ENCODE measurements around the gene CLEC10A.

The CLEC10A gene

GRCh38 chr17:7107795-7108559, 27.9 kb upstream of the CLEC10A start:
- no peak overlapping the region for H2BK5ac ChIP-seq (ENCODE audit: low read depth, low read length, poor library complexity)
- H3K23ac ChIP-seq (ENCODE audit: low read length), result no peak overlapping the region
- H3K14ac ChIP-seq (ENCODE audit: low read length), result no peak overlapping the region
- no peak overlapping the region for H3K4me3 ChIP-seq (ENCODE audit: low read depth, low read length)
- H4K8ac ChIP-seq (ENCODE audit: low read depth, low read length), result no peak overlapping the region
- H3K27ac ChIP-seq (ENCODE audit: low read depth, low read length), result no peak overlapping the region
- no CpG with 5 or more reads among the region's 32 CpGs for WGBS (ENCODE audit: extremely low coverage, insufficient coverage, insufficient read length)
- H3K79me2 ChIP-seq (ENCODE audit: control insufficient read depth, insufficient read depth, low read length, poor library complexity), result no peaks in the 10 kb centered on the region
- H3K27me3 ChIP-seq (ENCODE audit: insufficient read depth, low read length), result no peaks in the 10 kb centered on the region
- H2BK120ac ChIP-seq (ENCODE audit: insufficient read depth, low read length, poor library complexity), result no peak overlapping the region
- no peak overlapping the region for H3K4ac ChIP-seq (ENCODE audit: low read depth, low read length)
- H4K12ac ChIP-seq (ENCODE audit: low read depth, low read length), result no peak overlapping the region
- H2BK12ac ChIP-seq (ENCODE audit: low read length), result no peak overlapping the region
- H3K4me1 ChIP-seq (ENCODE audit: control insufficient read depth in 1 of 2, insufficient read depth in 2 of 2, low read length in 2 of 2), result no peaks in the 10 kb centered on the region
- no peak for DNase-seq
- H3K4me2 ChIP-seq (ENCODE audit: low read length), result no peak overlapping the region
- H2AK5ac ChIP-seq (ENCODE audit: low read length), result no peak overlapping the region
- H3K9ac ChIP-seq (ENCODE audit: low read length), result no peak overlapping the region
- no peak overlapping the region for H4K91ac ChIP-seq (ENCODE audit: low read depth, low read length)
- no peak overlapping the region for H3K18ac ChIP-seq (ENCODE audit: low read length)
- H3K36me3 ChIP-seq (ENCODE audit: control insufficient read depth in 1 of 2, insufficient read depth in 2 of 2, low read length in 2 of 2), result no peaks in the 10 kb centered on the region
- no peaks in the 10 kb centered on the region for H3K79me1 ChIP-seq (ENCODE audit: low read length)
- no peak overlapping the region for H2AFZ ChIP-seq (ENCODE audit: insufficient read depth, low read length, poor library complexity)
- H3K9me3 ChIP-seq (ENCODE audit: insufficient read depth, low read depth, low read length), result peaks cover 3% of the 10 kb centered on the region

GRCh38 chr17:7107012-7107754, 27.1 kb upstream of the CLEC10A start:
- Histone ChIP-seq H3K79me1 (ENCODE audit: low read length) (no peaks in the 10 kb centered on the region), H4K8ac (ENCODE audit: low read depth, low read length) (no peak overlapping the region), H3K9me3 (ENCODE audit: insufficient read depth, low read depth, low read length) (peaks cover 3% of the 10 kb centered on the region), H3K79me2 (ENCODE audit: control insufficient read depth, insufficient read depth, low read length, poor library complexity) (no peaks in the 10 kb centered on the region), H4K12ac (ENCODE audit: low read depth, low read length) (no peak overlapping the region), H3K18ac (ENCODE audit: low read length) (no peak overlapping the region), H3K4me2 (ENCODE audit: low read length) (no peak overlapping the region), H3K4me3 (ENCODE audit: low read depth, low read length) (no peak overlapping the region), H3K4me1 (ENCODE audit: control insufficient read depth in 1 of 2, insufficient read depth in 2 of 2, low read length in 2 of 2) (no peaks in the 10 kb centered on the region), H3K36me3 (ENCODE audit: control insufficient read depth in 1 of 2, insufficient read depth in 2 of 2, low read length in 2 of 2) (no peaks in the 10 kb centered on the region), H2AK5ac (ENCODE audit: low read length) (no peak overlapping the region), H3K23ac (ENCODE audit: low read length) (no peak overlapping the region), H4K91ac (ENCODE audit: low read depth, low read length) (no peak overlapping the region), H2BK120ac (ENCODE audit: insufficient read depth, low read length, poor library complexity) (no peak overlapping the region), H3K9ac (ENCODE audit: low read length) (no peak overlapping the region), H3K27me3 (ENCODE audit: insufficient read depth, low read length) (no peaks in the 10 kb centered on the region), H3K14ac (ENCODE audit: low read length) (no peak overlapping the region), H2AFZ (ENCODE audit: insufficient read depth, low read length, poor library complexity) (no peak overlapping the region), H3K4ac (ENCODE audit: low read depth, low read length) (no peak overlapping the region), H2BK5ac (ENCODE audit: low read depth, low read length, poor library complexity) (no peak overlapping the region), H2BK12ac (ENCODE audit: low read length) (no peak overlapping the region), H3K27ac (ENCODE audit: low read depth, low read length) (no peak overlapping the region)
- no CpG with 5 or more reads among the region's 20 CpGs for WGBS (ENCODE audit: extremely low coverage, insufficient coverage, insufficient read length)
- DNase-seq, result no peak

GRCh38 chr17:7102421-7102820, 22.4 kb upstream of the CLEC10A start:
- no peak overlapping the region for H4K12ac ChIP-seq (ENCODE audit: low read depth, low read length)
- H3K4ac ChIP-seq (ENCODE audit: low read depth, low read length), result no peak overlapping the region
- no peak overlapping the region for H2BK5ac ChIP-seq (ENCODE audit: low read depth, low read length, poor library complexity)
- H3K23ac ChIP-seq (ENCODE audit: low read length), result no peak overlapping the region
- no peaks in the 10 kb centered on the region for H3K27me3 ChIP-seq (ENCODE audit: insufficient read depth, low read length)
- H2BK12ac ChIP-seq (ENCODE audit: low read length), result no peak overlapping the region
- no peak overlapping the region for H4K8ac ChIP-seq (ENCODE audit: low read depth, low read length)
- no peak overlapping the region for H2AK5ac ChIP-seq (ENCODE audit: low read length)
- H3K4me2 ChIP-seq (ENCODE audit: low read length), result no peak overlapping the region
- no peak overlapping the region for H2BK120ac ChIP-seq (ENCODE audit: insufficient read depth, low read length, poor library complexity)
- no peaks in the 10 kb centered on the region for H3K79me1 ChIP-seq (ENCODE audit: low read length)
- H3K4me1 ChIP-seq (ENCODE audit: control insufficient read depth in 1 of 2, insufficient read depth in 2 of 2, low read length in 2 of 2), result no peaks in the 10 kb centered on the region
- no peak overlapping the region for H3K4me3 ChIP-seq (ENCODE audit: low read depth, low read length)
- no peak overlapping the region for H3K27ac ChIP-seq (ENCODE audit: low read depth, low read length)
- H2AFZ ChIP-seq (ENCODE audit: insufficient read depth, low read length, poor library complexity), result no peak overlapping the region
- peaks cover 2% of the 10 kb centered on the region for H3K9me3 ChIP-seq (ENCODE audit: insufficient read depth, low read depth, low read length)
- DNase-seq, result no peak
- no peak overlapping the region for H4K91ac ChIP-seq (ENCODE audit: low read depth, low read length)
- H3K36me3 ChIP-seq (ENCODE audit: control insufficient read depth in 1 of 2, insufficient read depth in 2 of 2, low read length in 2 of 2), result no peaks in the 10 kb centered on the region
- no peak overlapping the region for H3K18ac ChIP-seq (ENCODE audit: low read length)
- H3K79me2 ChIP-seq (ENCODE audit: control insufficient read depth, insufficient read depth, low read length, poor library complexity), result no peaks in the 10 kb centered on the region
- WGBS (ENCODE audit: extremely low coverage, insufficient coverage, insufficient read length), result no CpG with 5 or more reads among the region's 6 CpGs
- H3K9ac ChIP-seq (ENCODE audit: low read length), result no peak overlapping the region
- H3K14ac ChIP-seq (ENCODE audit: low read length), result no peak overlapping the region

- Histone ChIP-seq H3K14ac (ENCODE audit: low read length) (no peak overlapping the region), H3K27ac (ENCODE audit: low read depth, low read length) (no peak overlapping the region), H2AFZ (ENCODE audit: insufficient read depth, low read length, poor library complexity) (no peak overlapping the region), H3K36me3 (ENCODE audit: control insufficient read depth in 1 of 2, insufficient read depth in 2 of 2, low read length in 2 of 2) (no peaks in the 10 kb centered on the region), H3K18ac (ENCODE audit: low read length) (no peak overlapping the region), H4K91ac (ENCODE audit: low read depth, low read length) (no peak overlapping the region), H4K8ac (ENCODE audit: low read depth, low read length) (no peak overlapping the region), H3K23ac (ENCODE audit: low read length) (no peak overlapping the region), H2BK120ac (ENCODE audit: insufficient read depth, low read length, poor library complexity) (no peak overlapping the region), H2BK5ac (ENCODE audit: low read depth, low read length, poor library complexity) (no peak overlapping the region), H2BK12ac (ENCODE audit: low read length) (no peak overlapping the region), H3K9me3 (ENCODE audit: insufficient read depth, low read depth, low read length) (no peaks in the 10 kb centered on the region), H3K4ac (ENCODE audit: low read depth, low read length) (no peak overlapping the region), H4K12ac (ENCODE audit: low read depth, low read length) (no peak overlapping the region), H3K9ac (ENCODE audit: low read length) (no peak overlapping the region), H3K27me3 (ENCODE audit: insufficient read depth, low read length) (no peaks in the 10 kb centered on the region), H3K79me1 (ENCODE audit: low read length) (no peaks in the 10 kb centered on the region), H3K4me1 (ENCODE audit: control insufficient read depth in 1 of 2, insufficient read depth in 2 of 2, low read length in 2 of 2) (no peaks in the 10 kb centered on the region), H3K79me2 (ENCODE audit: control insufficient read depth, insufficient read depth, low read length, poor library complexity) (no peaks in the 10 kb centered on the region), H2AK5ac (ENCODE audit: low read length) (no peak overlapping the region), H3K4me2 (ENCODE audit: low read length) (no peak overlapping the region), H3K4me3 (ENCODE audit: low read depth, low read length) (no peak overlapping the region)
- WGBS (ENCODE audit: extremely low coverage, insufficient coverage, insufficient read length), result no CpG with 5 or more reads among the region's 14 CpGs
- no peak for DNase-seq
Measured at GRCh38 chr17:7101531-7101930, 21.5 kb upstream of the CLEC10A start.
